ENCODE data around the gene CARD9. TPM values are rescaled to one million over a fixed set of nuclear protein-coding genes. Genes with fewer than 3 reads are reported as not detected.

CARD9 gene
- total and polyA plus RNA-seq, 7 donors, result 0.26 to 1.1 (median 0.56) TPM

- no peaks in the 10 kb centered on the region for H3K4me1 ChIP-seq
- TF ChIP-seq CTCF (IDR thresholded peaks at IDR 0.05), result no peak
- WGBS, 3 donors, result 37 to 54% (median 43%) methylated on average over 32 to 34 of the region's 34 CpGs
Observed at GRCh38 chr9:136347472-136348256, 25.8 kb downstream of the CARD9 start.

GRCh38 chr9:136346927-136347465 lies 26.5 kb downstream of the CARD9 start:
- H3K36me3 ChIP-seq (ENCODE audit: insufficient read depth in 1 of 2, low read depth in 1 of 2), result no peaks in the 10 kb centered on the region
- ATAC-seq (no peak), DNase-seq (no peak)
- H3K27ac ChIP-seq, result no peak overlapping the region
- H3K4me1 ChIP-seq, result no peaks in the 10 kb centered on the region
- peaks cover 0 to 72% (median 11%) of the 10 kb centered on the region in 3 donors for H3K27me3 ChIP-seq (ENCODE audit: insufficient read depth in 3 of 3, low read length in 2 of 3)
- H3K9me3 ChIP-seq, result no peaks in the 10 kb centered on the region
- WGBS, 3 donors, result 38 to 62% (median 39%) methylated on average over 12 to 20 of the region's 20 CpGs
- H3K4me3 ChIP-seq, result no peak overlapping the region
- intact Hi-C loops (cut with DNase I), result no loop called here
- no peak for TF ChIP-seq CTCF (IDR thresholded peaks at IDR 0.05)

More at GRCh38 chr9:136347472-136348256, 25.8 kb downstream of the CARD9 start:
- Histone ChIP-seq H3K36me3 (ENCODE audit: insufficient read depth in 1 of 2, low read depth in 1 of 2) (no peaks in the 10 kb centered on the region), H3K27ac (no peak overlapping the region), H3K4me3 (no peak overlapping the region), H3K9me3 (no peaks in the 10 kb centered on the region), H3K27me3 (ENCODE audit: insufficient read depth in 3 of 3, low read length in 2 of 3) (peaks cover 0 to 66% (median 7%) of the 10 kb centered on the region in 3 donors)
- DNase-seq, result no peak
- no peak for ATAC-seq
- intact Hi-C loops (cut with DNase I), result no loop called here

- Histone ChIP-seq H3K4me3 (no peak overlapping the region), H3K27ac (no peak overlapping the region), H3K4me1 (no peaks in the 10 kb centered on the region), H3K9me3 (no peaks in the 10 kb centered on the region), H3K27me3 (ENCODE audit: insufficient read depth in 3 of 3, low read length in 2 of 3) (peaks cover 0 to 78% (median 12%) of the 10 kb centered on the region in 3 donors), H3K36me3 (ENCODE audit: insufficient read depth in 1 of 2, low read depth in 1 of 2) (no peaks in the 10 kb centered on the region)
- no peak for DNase-seq
- no peak for ATAC-seq
- intact Hi-C loops (cut with DNase I), result no loop called here
- WGBS, 3 donors, result 34 to 53% (median 42%) methylated on average over 10 of the region's 10 CpGs
- no peak for TF ChIP-seq CTCF (IDR thresholded peaks at IDR 0.05)
Observed at GRCh38 chr9:136346157-136346481, 27.4 kb downstream of the CARD9 start.

- no peaks in the 10 kb centered on the region for H3K9me3 ChIP-seq
- H3K4me3 ChIP-seq, result no peak overlapping the region
- peak; percentile 30 for TF ChIP-seq CTCF (IDR thresholded peaks at IDR 0.05)
- intact Hi-C loops (cut with DNase I), result no loop called here
- no peaks in the 10 kb centered on the region for H3K4me1 ChIP-seq
- WGBS, 3 donors, result 22 to 26% (median 23%) methylated on average over 34 to 43 of the region's 43 CpGs
- DNase-seq (peak; percentile 73 to 75), ATAC-seq (peak; percentile 49 to 76 (median 67))
- H3K27me3 ChIP-seq (ENCODE audit: insufficient read depth in 3 of 3, low read length in 2 of 3), result peaks cover 0 to 75% (median 12%) of the 10 kb centered on the region in 3 donors
- H3K27ac ChIP-seq, result no peak overlapping the region
- H3K36me3 ChIP-seq (ENCODE audit: insufficient read depth in 1 of 2, low read depth in 1 of 2), result no peaks in the 10 kb centered on the region
Observed at GRCh38 chr9:136345281-136346156, 27.9 kb downstream of the CARD9 start.

All from psoas muscle (tissue), 8 donors.